PFSK-1 (cell line): ENCODE measurements around the gene IYD.

ENCODE experiments used
- FOXP2 ChIP-seq: optimal IDR thresholded peaks from 2 replicates; pipeline ENCODE3; 2011; ENCODE audit warnings: borderline replicate concordance, control low read depth, inconsistent platforms; ENCODE audit not compliant: insufficient read depth; ENCODE audit errors: extremely low read length, extremely low read depth
- POLR2AphosphoS5 ChIP-seq: IDR thresholded peaks from 2 replicates; pipeline ENCODE4 v1.6.1; 2012; ENCODE audit warnings: low read depth, mild to moderate bottlenecking, control low read depth, low read length, moderate library complexity
- SIN3A ChIP-seq: IDR thresholded peaks from 2 replicates; pipeline ENCODE4 v1.6.1; 2012; ENCODE audit warnings: mild to moderate bottlenecking, low read length, moderate library complexity, borderline replicate concordance; ENCODE audit not compliant: insufficient read depth
- TAF1 ChIP-seq: IDR thresholded peaks from 2 replicates; pipeline ENCODE4 v1.6.1; 2012; ENCODE audit warnings: low read length, control low read depth, borderline replicate concordance; ENCODE audit not compliant: insufficient read depth
- TF ChIP-seq, protein P1 (sequence below), 2 experiments: IDR thresholded peaks; 2 replicates each; pipeline versions ENCODE4 v1.6.1 to v1.8.0; 2011 to 2012; ENCODE audit warnings: low read depth in 2 of 2, low read length in 2 of 2, control low read depth in 1 of 2, inconsistent platforms in 1 of 2, mild to moderate bottlenecking in 1 of 2, moderate library complexity in 1 of 2; ENCODE audit not compliant: insufficient read depth in 1 of 2

DNA sequence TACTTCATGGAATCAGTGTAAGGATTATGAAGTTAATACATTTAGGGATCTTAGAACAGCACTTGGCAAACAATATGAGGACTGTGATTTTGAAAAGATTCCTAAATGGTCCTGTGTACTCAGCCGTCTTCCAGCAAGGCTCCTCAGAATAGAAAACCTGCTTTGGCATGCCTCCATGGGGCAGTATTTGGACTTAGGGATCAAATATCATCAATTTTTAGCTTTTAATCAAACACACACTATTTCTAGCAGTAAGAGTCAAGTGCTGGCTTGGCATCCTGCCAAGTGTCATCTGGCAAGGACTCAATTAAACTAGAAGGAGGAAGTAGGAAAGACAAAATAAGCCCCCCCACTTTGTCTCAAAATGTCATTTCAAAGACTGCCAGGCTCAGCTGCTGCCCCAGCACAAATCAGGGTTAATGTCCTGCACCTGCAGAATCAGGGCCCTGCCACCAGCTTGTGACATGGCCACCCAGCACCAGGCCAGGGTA, 40.8 kb downstream of the IYD start:
- TF ChIP-seq, protein P1, sequence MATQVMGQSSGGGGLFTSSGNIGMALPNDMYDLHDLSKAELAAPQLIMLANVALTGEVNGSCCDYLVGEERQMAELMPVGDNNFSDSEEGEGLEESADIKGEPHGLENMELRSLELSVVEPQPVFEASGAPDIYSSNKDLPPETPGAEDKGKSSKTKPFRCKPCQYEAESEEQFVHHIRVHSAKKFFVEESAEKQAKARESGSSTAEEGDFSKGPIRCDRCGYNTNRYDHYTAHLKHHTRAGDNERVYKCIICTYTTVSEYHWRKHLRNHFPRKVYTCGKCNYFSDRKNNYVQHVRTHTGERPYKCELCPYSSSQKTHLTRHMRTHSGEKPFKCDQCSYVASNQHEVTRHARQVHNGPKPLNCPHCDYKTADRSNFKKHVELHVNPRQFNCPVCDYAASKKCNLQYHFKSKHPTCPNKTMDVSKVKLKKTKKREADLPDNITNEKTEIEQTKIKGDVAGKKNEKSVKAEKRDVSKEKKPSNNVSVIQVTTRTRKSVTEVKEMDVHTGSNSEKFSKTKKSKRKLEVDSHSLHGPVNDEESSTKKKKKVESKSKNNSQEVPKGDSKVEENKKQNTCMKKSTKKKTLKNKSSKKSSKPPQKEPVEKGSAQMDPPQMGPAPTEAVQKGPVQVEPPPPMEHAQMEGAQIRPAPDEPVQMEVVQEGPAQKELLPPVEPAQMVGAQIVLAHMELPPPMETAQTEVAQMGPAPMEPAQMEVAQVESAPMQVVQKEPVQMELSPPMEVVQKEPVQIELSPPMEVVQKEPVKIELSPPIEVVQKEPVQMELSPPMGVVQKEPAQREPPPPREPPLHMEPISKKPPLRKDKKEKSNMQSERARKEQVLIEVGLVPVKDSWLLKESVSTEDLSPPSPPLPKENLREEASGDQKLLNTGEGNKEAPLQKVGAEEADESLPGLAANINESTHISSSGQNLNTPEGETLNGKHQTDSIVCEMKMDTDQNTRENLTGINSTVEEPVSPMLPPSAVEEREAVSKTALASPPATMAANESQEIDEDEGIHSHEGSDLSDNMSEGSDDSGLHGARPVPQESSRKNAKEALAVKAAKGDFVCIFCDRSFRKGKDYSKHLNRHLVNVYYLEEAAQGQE (IDR thresholded peaks at IDR 0.05; ENCODE audit: insufficient read depth in 1 of 2, low read depth in 2 of 2, low read length in 2 of 2) = no peak; a peak in 1 of 4 replicates
- TF ChIP-seq TAF1 (no peak), SIN3A (no peak), POLR2AphosphoS5 (no peak), FOXP2 (no peak)
